ENCODE measurements around the gene AFAP1L2.

Gene AFAP1L2

GRCh38 chr10:114429581-114430335, 25.5 kb upstream of the AFAP1L2 start:
- TF ChIP-seq CTCF (IDR thresholded peaks at IDR 0.05; ENCODE audit: insufficient read depth, low read depth, low read length, missing control alignments), result no peak
- no peak for DNase-seq (ENCODE audit: low read depth)

GRCh38 chr10:114427124-114427852, 23.0 kb upstream of the AFAP1L2 start:
- no peak overlapping the region for H3K4me3 ChIP-seq (ENCODE audit: low read depth, low read length)
- TF ChIP-seq CTCF (IDR thresholded peaks at IDR 0.05; ENCODE audit: insufficient read depth, low read depth, low read length, missing control alignments), result no peak
- no peak for DNase-seq (ENCODE audit: low read depth)

More at GRCh38 chr10:114429581-114430335, 25.5 kb upstream of the AFAP1L2 start:
- no peak overlapping the region for H3K4me3 ChIP-seq (ENCODE audit: low read depth, low read length)

- no peak for TF ChIP-seq CTCF (IDR thresholded peaks at IDR 0.05; ENCODE audit: insufficient read depth, low read depth, low read length, missing control alignments)
- no peak for DNase-seq (ENCODE audit: low read depth)
- no peak overlapping the region for H3K4me3 ChIP-seq (ENCODE audit: low read depth, low read length)
Observed at GRCh38 chr10:114426476-114426875, 22.2 kb upstream of the AFAP1L2 start.

- DNase-seq (ENCODE audit: low read depth), result no peak
- no peak for TF ChIP-seq CTCF (IDR thresholded peaks at IDR 0.05; ENCODE audit: insufficient read depth, low read depth, low read length, missing control alignments)
Observed at GRCh38 chr10:114420811-114421485, 16.6 kb upstream of the AFAP1L2 start.

GRCh38 chr10:114418109-114418508, 13.8 kb upstream of the AFAP1L2 start:
- H3K4me3 ChIP-seq (ENCODE audit: low read depth, low read length), result no peak overlapping the region
- no peak for DNase-seq (ENCODE audit: low read depth)
- TF ChIP-seq CTCF (IDR thresholded peaks at IDR 0.05; ENCODE audit: insufficient read depth, low read depth, low read length, missing control alignments), result no peak

More at GRCh38 chr10:114420811-114421485, 16.6 kb upstream of the AFAP1L2 start:
- no peak overlapping the region for H3K4me3 ChIP-seq (ENCODE audit: low read depth, low read length)

- DNase-seq (ENCODE audit: low read depth), result no peak
- no peak overlapping the region for H3K4me3 ChIP-seq (ENCODE audit: low read depth, low read length)
- no peak for TF ChIP-seq CTCF (IDR thresholded peaks at IDR 0.05; ENCODE audit: insufficient read depth, low read depth, low read length, missing control alignments)
Observed at GRCh38 chr10:114412907-114413797, 8.8 kb upstream of the AFAP1L2 start.

Measured in GM12865 (cell line).